GM21515 (cell line): ENCODE data around the gene BCAT1.

Experiments
- ATAC-seq: cut with Tn5 transposase; IDR thresholded peaks from one replicate; pipeline ENCODE4 v1.9.1; 2021; ENCODE audit not compliant: unreplicated experiment

The BCAT1 gene

DNA sequence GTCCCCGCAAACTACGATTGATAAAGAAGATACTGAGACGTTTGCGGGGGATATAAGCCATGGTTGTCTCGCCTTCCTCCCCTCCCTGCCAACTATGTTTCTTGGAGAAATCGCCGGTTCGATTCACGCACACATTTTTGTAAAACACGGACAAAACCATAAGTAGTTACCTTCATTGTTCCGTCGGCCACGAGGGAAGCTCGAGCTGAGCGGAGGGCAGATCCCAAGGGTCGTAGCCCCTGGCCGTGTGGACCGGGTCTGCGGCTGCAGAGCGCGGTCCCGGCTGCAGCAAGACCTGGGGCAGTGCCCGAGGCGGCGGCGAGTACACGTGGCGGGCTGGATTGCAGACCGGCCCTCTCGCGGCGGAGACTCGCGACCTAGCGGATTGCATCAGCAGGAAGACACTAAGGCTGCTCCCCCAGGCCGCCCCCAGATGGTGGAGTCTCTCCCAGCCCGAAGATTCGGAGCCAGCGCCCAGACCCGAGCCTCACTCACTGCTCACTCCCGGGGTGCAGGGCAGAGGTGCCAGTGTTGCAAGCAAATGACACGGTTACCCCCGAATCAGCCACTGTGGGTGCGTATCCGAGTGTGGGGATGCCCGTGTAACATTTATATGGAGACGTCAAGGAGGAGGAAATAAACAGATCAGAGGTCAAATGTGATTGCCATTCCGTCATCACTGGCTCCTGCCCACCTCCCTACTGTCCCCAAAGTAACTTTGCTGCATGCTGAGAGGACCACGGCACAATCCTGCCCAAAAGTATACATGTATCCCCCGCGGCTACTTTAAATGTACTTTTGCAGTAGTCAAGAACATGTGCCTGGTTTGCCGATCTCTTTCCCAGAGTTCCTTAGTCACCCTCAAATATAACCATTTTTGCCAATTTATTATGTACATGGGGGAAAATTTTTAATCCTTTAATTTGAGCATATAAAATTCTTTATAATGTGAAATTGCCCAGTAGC, at the start of gene BCAT1:
TSS of gene BCAT1 (minus strand) at position 345 of the 966 bp plus-strand sequence. CDS start at position 176, 169 bp downstream.
- ATAC-seq: peak; percentile 40

DNA sequence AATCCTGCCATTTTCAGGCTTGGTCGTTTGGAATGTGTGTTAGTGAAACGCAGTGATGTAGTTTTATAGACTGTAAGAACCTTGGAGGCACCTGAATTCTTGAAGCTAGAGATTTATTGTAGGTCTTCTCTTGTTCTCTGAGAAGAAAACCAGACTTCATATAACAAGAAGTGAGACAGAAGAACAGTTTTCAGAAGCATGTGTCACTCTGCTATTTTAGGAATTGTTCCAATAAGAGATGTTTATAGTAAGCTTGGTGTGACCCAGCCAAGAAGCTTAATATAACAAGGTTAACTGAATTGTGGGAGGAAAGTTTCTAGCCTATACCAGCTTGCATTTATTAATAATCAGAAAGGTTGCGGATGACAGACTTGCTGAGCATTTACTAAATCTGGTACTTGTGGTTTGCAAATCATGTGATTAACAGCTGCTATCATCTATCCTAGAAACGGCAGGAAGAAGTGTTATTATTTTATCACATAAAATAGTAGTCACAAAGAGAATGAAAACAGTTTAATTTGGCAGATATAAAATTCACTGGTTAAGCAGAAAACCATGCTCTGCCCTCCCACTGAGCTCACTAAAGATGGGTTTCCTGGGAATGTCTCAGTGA, 49.2 kb upstream of the BCAT1 start:
- ATAC-seq: peak; percentile 79

DNA sequence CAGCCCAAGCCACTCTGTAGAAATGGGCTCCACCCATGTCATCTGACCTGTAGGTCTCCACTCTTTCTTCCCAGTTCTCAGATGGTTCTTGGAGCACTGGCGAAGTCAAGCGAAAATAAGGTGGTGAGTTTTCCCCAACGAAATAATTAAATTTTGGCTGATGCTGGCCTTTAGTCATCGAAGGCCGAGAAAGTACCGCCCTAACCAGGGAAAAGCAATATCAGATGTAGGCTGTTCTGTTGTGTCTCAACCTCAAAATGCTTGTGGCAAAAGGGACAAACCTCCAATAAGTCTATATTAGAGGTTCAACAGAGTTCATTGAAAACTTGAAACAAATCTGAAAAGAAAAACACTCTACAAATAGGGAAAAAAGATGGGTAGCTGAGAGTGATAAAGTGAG, 48.6 kb upstream of the BCAT1 start:
- ATAC-seq: peak; percentile 13

- no peak for ATAC-seq
Observed at GRCh38 chr12:24996820-24997219, 47.9 kb upstream of the BCAT1 start.

GRCh38 chr12:24996102-24996797, 47.3 kb upstream of the BCAT1 start:
- no peak for ATAC-seq

GRCh38 chr12:24993793-24994192, 44.9 kb upstream of the BCAT1 start:
- ATAC-seq: no peak

- no peak for ATAC-seq
Observed at GRCh38 chr12:24991209-24992049, 42.5 kb upstream of the BCAT1 start.

DNA sequence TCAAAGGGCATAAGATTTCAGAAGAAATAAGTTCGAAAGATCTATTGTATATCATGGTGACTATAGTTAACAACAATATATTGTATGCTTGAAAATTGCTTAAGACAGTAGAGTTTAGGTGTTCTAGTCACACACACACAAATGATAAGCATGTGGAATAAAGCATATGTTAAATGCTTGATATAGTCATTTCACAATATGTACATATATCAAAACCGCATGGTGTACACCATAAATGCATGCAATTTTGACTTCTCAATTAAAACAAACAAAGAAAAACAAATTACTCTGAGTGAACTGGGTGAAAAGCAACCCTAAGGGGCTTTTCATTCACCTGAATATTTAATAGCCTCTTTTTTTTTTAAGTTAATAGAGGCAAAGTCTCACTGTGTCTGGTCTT, 40.3 kb upstream of the BCAT1 start:
- no peak for ATAC-seq

DNA sequence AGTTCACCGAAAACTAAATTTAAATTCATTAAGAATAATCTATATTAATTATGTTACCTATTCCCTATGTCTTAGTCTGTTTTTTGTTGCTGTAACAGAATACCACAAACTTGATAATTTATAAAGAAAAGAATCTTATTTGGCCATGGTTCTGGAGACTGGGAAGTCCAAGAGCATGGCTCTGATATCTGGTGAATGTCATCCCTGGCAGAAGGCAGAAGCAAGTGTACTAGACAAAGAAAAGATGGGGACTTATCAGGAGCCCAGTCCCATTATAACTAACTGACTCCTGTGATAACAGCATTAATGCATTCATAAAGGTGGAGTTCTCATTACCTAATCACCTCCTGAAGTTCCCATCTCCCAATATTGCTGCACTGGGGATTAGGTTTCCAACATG, 33.3 kb upstream of the BCAT1 start:
- no peak for ATAC-seq

- no peak for ATAC-seq
Observed at GRCh38 chr12:24979976-24980730, 31.3 kb upstream of the BCAT1 start.

- no peak for ATAC-seq
Observed at GRCh38 chr12:24979329-24979728, 30.4 kb upstream of the BCAT1 start.

- no peak for ATAC-seq
Observed at GRCh38 chr12:24977711-24978110, 28.8 kb upstream of the BCAT1 start.

GRCh38 chr12:24977060-24977459, 28.2 kb upstream of the BCAT1 start:
- ATAC-seq: no peak

GRCh38 chr12:24975425-24975824, 26.5 kb upstream of the BCAT1 start:
- ATAC-seq: no peak

- no peak for ATAC-seq
Observed at GRCh38 chr12:24974216-24974615, 25.3 kb upstream of the BCAT1 start.

GRCh38 chr12:24972078-24972477, 23.2 kb upstream of the BCAT1 start:
- ATAC-seq: no peak

- no peak for ATAC-seq
Observed at GRCh38 chr12:24970177-24970576, 21.3 kb upstream of the BCAT1 start.

DNA sequence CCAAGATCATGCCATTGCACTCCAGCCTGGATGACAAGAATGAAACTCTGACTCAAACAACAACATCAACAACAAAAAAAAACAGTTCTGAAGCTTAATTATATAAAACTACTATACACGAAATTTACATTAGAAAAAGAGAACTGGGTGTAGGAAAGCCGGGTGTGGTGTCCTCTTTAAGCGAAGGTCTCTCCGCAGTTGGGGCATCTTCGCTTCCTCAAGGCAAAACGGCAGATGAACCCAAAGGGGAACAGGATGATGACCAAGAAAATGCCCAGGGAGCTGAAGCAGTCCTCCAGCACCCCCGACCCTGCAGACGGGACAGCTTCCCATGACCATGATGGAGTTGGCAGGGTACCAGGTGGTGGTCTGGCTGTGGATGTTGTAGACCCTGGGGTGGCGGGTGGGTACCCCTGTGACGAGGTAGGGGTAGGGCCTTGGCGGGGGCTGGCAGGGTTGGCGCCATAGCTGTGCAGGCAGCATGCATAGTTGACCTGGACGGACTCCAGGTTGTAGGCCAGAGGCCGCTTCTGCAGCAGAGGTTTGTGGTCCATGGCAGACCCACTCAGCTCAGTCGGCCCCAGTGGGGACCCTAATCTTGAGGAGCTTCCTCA, 18.2 kb upstream of the BCAT1 start:
- no peak for ATAC-seq

DNA sequence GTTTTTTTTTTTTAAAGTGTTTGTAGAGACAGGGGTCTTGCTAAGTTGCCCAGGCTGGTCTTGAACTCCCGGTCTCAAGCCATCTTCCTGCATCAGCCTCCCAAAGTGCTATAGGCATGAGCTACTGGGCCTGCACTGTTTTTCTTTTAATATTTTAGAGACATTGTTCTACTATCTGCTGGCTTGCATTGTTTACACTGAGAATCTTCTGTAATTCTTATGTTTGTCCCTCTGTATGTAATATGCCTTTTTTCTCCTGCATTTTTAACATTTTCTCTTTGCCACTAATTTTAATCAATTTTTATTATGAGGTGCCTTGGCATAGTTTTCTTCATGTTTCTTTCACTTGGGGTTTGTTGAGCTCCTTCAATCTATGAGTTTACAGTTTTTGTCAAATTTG, 15.4 kb upstream of the BCAT1 start:
- ATAC-seq: no peak
